ENCODE results near the gene CHAC1. TPM values are rescaled to one million over a fixed set of nuclear protein-coding genes. Genes with fewer than 3 reads are reported as not detected.

CHAC1 gene
- total RNA-seq, 1 donor from 2014 or later = 28.5 TPM

DNA sequence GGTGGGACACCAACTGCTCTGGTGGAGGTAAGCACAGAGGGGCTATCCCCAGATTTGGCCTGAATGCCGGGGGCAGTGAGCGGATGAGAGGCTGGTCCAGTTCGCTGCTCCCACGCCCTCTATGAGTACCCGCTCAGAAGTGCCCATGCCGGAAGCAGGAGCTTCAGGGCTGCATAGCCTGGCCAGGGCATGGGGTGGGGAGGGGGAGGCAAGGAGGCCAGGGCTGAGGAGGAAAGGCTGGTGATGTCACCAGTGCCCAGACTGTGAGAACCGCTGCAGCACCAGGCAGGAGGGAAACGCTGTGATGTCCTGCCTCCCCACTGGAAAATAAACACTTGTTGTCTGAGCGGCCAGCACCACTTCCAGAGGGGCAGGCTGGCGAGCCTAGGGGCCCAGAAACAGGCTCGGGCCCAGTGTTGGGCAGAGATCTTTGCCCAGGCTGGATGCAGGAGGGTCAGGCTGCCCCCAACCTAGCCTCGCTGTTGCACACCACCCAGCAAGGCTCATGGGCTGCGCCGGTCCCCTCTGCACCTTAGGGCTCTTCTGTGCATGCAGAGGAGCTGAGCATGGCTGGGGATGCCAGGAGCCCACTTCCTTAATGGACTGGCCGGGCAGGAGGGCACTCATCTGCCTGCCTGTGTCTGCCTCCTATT is 35.0 kb upstream of the CHAC1 start:
- Histone ChIP-seq H3K4me3 (no peak overlapping the region), H3K27me3 (no peaks in the 10 kb centered on the region), H3K27ac (no peak overlapping the region), H3K9me3 (no peaks in the 10 kb centered on the region), H3K36me3 (no peaks in the 10 kb centered on the region), H3K4me1 (no peaks in the 10 kb centered on the region)
- DNase-seq (ENCODE audit: low spot score in 2 of 2) = no peak
- TF ChIP-seq, protein P1, sequence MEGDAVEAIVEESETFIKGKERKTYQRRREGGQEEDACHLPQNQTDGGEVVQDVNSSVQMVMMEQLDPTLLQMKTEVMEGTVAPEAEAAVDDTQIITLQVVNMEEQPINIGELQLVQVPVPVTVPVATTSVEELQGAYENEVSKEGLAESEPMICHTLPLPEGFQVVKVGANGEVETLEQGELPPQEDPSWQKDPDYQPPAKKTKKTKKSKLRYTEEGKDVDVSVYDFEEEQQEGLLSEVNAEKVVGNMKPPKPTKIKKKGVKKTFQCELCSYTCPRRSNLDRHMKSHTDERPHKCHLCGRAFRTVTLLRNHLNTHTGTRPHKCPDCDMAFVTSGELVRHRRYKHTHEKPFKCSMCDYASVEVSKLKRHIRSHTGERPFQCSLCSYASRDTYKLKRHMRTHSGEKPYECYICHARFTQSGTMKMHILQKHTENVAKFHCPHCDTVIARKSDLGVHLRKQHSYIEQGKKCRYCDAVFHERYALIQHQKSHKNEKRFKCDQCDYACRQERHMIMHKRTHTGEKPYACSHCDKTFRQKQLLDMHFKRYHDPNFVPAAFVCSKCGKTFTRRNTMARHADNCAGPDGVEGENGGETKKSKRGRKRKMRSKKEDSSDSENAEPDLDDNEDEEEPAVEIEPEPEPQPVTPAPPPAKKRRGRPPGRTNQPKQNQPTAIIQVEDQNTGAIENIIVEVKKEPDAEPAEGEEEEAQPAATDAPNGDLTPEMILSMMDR (IDR thresholded peaks at IDR 0.05) = no peak
- intact Hi-C loops (cut with DNase I) = no loop called here

DNA sequence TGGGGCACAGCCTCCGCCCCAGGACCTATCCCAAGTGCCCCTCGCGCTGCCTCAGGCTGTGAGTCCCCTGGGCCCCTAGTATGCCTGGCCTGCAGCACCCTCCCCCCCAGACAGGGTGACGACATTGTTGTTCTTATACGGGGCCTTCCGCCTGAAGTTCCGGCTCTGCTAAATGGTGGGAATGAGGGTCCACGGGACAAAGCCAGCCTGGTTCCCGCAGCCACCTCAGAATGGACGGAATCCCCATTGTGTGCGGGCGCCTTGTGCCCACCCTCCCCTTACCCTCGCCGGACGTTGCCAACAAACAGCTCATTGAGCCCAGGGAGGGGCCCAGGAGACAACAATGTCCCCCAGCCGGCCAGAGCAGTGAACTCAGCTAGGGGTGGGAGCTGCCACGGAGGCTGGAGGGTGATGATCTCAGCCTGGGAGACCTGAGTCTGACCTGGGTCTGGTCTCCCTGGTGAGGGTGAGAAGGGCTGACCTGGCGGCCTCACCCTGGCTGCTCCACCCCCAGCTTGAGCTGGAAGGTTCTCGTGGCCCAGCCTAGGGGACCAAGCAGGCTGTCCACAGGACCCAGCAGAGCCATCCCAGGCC is 34.4 kb upstream of the CHAC1 start:
- Histone ChIP-seq H3K4me1 (no peaks in the 10 kb centered on the region), H3K9me3 (no peaks in the 10 kb centered on the region), H3K27me3 (no peaks in the 10 kb centered on the region), H3K4me3 (no peak overlapping the region), H3K36me3 (no peaks in the 10 kb centered on the region), H3K27ac (no peak overlapping the region)
- intact Hi-C loops (cut with DNase I) = no loop called here
- no peak for DNase-seq (ENCODE audit: low spot score in 2 of 2)
- TF ChIP-seq, protein P1 (IDR thresholded peaks at IDR 0.05) = no peak

DNA sequence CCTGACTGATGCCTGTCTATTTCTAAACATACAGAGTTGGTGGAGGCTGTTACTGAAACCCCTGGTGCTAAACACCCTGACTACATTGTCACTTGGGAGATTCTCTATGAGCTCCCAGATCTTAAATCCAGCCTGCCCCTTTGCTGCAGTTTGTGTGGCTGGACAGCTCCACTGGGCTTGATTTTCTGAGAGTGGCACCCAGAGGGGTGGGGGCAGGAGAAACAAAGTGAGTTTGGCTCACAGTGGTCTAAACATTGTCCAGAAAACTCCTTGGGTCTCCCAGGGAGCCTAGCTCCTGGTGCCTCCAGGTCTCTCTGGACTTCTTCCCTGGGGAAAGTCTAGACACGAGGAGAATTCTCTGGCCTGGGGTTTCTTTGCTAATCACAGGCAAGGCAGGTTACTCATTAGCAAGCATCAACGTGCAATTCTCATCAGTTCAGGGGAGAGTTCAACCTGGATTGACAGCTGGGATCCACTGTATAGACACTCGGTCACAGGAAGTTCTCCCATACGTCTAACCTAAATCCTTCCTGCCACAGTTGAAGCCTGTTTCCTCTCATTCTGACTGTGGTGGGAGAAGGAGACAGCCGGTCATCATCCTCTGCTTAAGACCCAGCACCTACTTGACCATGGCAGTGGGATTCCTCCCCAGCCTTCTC is 31.2 kb upstream of the CHAC1 start:
- Histone ChIP-seq H3K27me3 (no peaks in the 10 kb centered on the region), H3K27ac (no peak overlapping the region), H3K4me1 (peaks cover 4 to 6% of the 10 kb centered on the region in 2 donors), H3K4me3 (no peak overlapping the region), H3K9me3 (no peaks in the 10 kb centered on the region), H3K36me3 (no peaks in the 10 kb centered on the region)
- intact Hi-C loops (cut with DNase I) = no loop called here
- DNase-seq (ENCODE audit: low spot score in 2 of 2) = no peak
- TF ChIP-seq, protein P1 (IDR thresholded peaks at IDR 0.05) = no peak

DNA sequence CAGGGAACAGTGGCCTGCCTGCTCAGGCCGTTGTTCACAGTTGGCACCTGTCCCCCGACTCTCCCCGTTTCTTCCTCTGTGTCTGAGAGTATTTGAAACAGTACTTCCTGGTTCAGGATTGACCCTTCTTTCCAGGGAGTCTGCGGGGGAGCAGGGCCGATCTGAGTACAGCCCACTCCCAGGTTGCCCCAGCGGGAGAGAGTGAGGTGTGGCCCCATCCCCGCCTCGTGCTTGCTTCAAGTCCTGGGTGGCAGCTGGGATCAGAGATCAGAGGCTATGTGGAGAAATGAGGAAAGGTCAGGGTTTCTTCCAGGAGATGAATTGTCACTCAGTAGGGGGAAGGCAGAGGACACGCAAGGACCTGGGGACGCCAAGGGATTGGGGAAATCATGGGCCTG is 30.7 kb upstream of the CHAC1 start:
- intact Hi-C loops (cut with DNase I) = no loop called here
- no peak overlapping the region for H3K4me3 ChIP-seq
- peaks cover 4 to 9% of the 10 kb centered on the region in 2 donors for H3K4me1 ChIP-seq
- TF ChIP-seq, protein P1 (IDR thresholded peaks at IDR 0.05) = no peak
- no peaks in the 10 kb centered on the region for H3K36me3 ChIP-seq
- DNase-seq (ENCODE audit: low spot score in 2 of 2) = no peak
- H3K27ac ChIP-seq = no peak overlapping the region
- H3K27me3 ChIP-seq = no peaks in the 10 kb centered on the region
- H3K9me3 ChIP-seq = no peaks in the 10 kb centered on the region

DNA sequence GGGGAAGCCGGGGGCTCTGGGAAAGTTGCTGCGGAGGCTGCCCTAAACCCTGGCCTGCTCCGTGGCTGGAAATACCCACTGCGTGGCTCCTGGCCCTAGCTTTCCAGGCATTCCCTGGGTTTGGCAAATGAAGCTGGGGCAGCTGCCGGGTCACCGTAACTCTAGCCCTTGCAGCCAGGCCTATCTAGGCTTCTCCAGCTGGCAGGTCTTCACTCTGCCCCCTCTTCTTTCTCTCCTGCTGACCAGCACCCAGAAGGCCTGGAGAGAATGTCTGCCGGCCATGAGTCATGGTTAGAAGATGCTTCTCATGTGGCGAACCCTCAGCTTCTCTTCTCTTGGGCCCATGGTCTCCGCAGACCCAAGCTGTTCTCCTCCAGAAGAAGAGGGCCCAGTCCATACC is 29.7 kb upstream of the CHAC1 start:
- TF ChIP-seq, protein P1 (IDR thresholded peaks at IDR 0.05) = no peak
- Histone ChIP-seq H3K4me1 (peaks cover 13 to 18% of the 10 kb centered on the region in 2 donors), H3K4me3 (no peak overlapping the region), H3K27me3 (no peaks in the 10 kb centered on the region), H3K27ac (no peak overlapping the region), H3K36me3 (no peaks in the 10 kb centered on the region), H3K9me3 (no peaks in the 10 kb centered on the region)
- DNase-seq (ENCODE audit: low spot score in 2 of 2) = no peak
- intact Hi-C loops (cut with DNase I) = no loop called here

Data from ascending aorta (tissue), 2 donors.